Stimulated activated effector memory CD8-positive, alpha-beta T cell treated with anti-CD3 and anti-CD28 coated beads, Interleukin-12 subunit alpha, Interleukin-12 subunit beta, amount 100 ng/mL, for 72 hours (primary cell): ENCODE measurements around the gene GDF11.
"Not testable (repeated sequence)": the region's sequence is repeated elsewhere in the genome, so short reads cannot be mapped to it uniquely, and the experiment has no call there.

Experiments used
- ATAC-seq: fragments of 150-1000 bp; cut with Tn5 transposase; 2 replicates; pipeline ENCODE4 v1.10.0; 2021
- DNase-seq, 2 donors: peaks; one replicate each; pipeline ENCODE4 v3.0.0; 2021 to 2022; ENCODE audit warnings: low spot score in 2 of 2
- H3K27ac Mint-ChIP-seq: one replicate; pipeline ENCODE4 v1.8.0; 2022; ENCODE audit warnings: mild to moderate bottlenecking, mixed read lengths
- H3K36me3 Mint-ChIP-seq: one replicate; pipeline ENCODE4 v1.8.0; 2022; ENCODE audit warnings: mild to moderate bottlenecking, mixed read lengths
- H3K4me1 Mint-ChIP-seq: one replicate; pipeline ENCODE4 v1.8.0; 2022; ENCODE audit warnings: mixed read lengths
- H3K4me3 Mint-ChIP-seq: one replicate; pipeline ENCODE4 v1.8.0; 2022; ENCODE audit warnings: mild to moderate bottlenecking, mixed read lengths
- H3K9me3 Mint-ChIP-seq: one replicate; pipeline ENCODE4 v1.8.0; 2022; ENCODE audit warnings: mixed read lengths

The GDF11 gene

DNA sequence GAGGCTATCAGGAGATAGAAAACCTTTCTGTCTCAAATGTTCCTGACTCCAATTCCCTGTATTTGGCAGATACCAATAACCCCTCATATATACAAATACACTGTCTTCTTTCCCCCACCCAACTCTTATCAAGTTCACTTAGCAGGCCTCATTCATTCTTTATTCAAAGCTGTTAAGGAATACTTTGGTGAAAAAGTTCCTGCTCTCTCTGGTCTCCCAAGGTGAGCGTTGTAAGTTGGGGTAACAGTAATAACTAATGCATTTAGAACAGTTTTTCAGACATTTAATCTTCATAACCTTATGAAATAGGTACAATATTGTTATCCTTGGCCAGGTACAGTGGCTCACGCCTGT is 3.9 kb upstream of the GDF11 start:
- H3K36me3 Mint-ChIP-seq, result peaks cover 5% of the 10 kb centered on the region
- ATAC-seq (no peak), DNase-seq (no peak)
- H3K4me1 Mint-ChIP-seq, result peaks cover 40% of the 10 kb centered on the region
- no peaks in the 10 kb centered on the region for H3K9me3 Mint-ChIP-seq
- H3K4me3 Mint-ChIP-seq, result peak overlapping the region; percentile 73
- no peak overlapping the region for H3K27ac Mint-ChIP-seq

DNA sequence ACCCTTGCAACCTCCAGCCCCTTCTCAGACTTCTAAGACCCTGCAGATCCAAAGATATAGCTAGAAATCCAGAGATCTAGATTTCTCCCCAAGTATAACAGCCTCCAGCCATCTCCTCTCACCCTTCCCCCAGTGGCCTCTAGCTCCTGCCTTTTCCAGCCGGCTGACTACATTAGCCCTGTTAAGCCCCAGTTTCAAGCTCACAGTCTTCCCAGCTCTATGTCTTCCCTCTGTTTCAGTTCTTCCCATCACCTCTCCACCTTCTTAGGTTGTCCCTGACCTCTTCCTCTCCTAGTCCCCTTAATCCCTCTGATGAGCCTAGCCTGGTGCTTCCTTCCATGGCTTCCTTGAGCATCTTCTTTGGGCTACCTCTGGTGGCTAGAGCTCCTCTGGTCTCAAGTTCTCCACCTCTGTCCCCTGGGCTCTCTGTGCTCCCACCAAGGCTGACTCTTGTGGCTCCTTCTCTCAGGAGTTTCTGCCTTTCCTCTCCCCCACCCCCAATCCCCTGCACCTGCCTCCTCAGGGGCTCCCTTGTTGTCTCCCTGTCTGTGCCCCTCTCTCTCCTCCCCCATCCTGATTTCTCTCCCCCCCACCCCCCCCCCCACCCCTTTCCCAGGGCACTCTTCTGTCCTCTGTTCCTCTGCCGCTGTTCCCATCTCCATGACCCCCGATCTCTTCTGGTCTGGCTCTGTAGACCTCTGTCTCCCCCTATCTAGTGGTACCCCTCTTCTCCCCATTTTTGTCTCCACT is 816 bp upstream of the GDF11 start:
- Mint-ChIP-seq H3K36me3 (no peaks in the 10 kb centered on the region), H3K9me3 (no peaks in the 10 kb centered on the region), H3K4me3 (peak overlapping the region; percentile 78), H3K27ac (peak overlapping the region; percentile 84), H3K4me1 (peaks cover 52% of the 10 kb centered on the region)
- ATAC-seq, result no peak
- no peak for DNase-seq

DNA sequence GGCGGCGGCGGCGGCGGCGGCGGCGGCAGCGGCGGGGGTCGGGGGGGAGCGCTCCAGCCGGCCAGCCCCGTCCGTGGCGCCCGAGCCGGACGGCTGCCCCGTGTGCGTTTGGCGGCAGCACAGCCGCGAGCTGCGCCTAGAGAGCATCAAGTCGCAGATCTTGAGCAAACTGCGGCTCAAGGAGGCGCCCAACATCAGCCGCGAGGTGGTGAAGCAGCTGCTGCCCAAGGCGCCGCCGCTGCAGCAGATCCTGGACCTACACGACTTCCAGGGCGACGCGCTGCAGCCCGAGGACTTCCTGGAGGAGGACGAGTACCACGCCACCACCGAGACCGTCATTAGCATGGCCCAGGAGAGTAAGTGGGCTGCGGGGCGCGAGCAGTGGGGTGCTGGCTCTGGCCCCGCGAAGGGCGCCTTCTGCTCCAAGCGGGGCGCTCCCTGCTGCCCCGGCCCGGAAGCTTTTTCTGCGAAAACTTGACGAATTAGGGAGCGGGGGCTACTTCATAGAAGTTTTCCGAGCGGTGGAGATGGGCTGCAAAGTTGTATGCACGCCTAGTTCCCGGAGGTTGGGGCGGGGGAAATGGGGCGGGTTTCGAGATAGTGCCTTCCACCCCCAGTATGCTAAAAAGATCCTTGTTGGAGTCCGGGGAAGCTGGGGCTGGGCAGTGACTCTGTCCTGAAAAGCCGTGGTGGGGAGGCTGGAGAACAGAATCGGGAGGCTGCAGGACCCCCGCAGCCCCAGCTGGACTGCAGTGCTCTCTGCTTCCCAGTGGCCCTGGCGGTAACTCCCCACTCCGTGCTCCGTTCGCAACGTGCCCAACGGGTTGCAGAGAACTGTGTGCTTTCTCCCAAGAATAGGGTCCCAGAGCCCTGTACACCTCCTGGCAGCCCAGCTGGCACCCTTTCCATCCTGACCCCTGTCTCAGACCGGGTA is 751 bp downstream of the GDF11 start:
- Mint-ChIP-seq H3K4me1 (peaks cover 47% of the 10 kb centered on the region), H3K36me3 (no peaks in the 10 kb centered on the region), H3K9me3 (no peaks in the 10 kb centered on the region), H3K27ac (peak overlapping the region; percentile 62), H3K4me3 (peak overlapping the region; percentile 78)
- ATAC-seq (peak; percentile 68), DNase-seq (peak in 1 of 2 donors; percentile 76)

DNA sequence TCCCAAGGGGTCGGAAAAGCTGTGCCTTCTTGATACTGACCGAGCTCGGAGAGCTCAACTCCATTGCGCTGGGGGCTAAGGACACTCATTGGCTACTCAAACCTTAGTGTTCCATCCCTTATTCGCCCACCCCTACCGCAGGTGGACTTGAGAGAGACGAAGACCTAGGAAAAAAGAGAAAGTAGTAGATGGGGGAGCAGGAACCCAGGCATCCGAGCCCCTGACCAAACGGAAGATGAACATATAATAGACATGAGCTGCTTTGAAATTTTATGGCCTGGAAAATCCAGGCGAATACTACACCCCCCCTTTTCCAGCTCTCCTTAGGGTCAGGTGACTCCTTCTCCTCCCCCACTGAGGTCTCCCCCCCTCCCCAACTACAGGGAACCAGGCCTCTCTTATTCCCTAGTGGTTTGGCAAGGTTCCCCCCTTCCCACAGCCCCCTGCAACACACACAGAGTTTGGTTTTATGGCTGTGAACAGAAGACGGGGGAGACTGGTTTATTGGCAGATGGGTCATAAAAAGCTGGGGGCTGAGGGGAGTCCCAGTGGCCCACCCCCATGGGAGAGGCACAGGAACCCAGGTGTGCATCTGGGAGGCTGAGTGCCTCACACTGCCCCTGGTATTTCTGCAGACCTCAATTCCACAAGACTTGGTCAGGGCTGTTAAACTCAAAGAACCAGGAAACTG is 1.6 kb downstream of the GDF11 start:
- H3K4me3 Mint-ChIP-seq, result peak overlapping the region; percentile 78
- DNase-seq (no peak), ATAC-seq (no peak)
- H3K9me3 Mint-ChIP-seq, result no peaks in the 10 kb centered on the region
- H3K27ac Mint-ChIP-seq, result peak overlapping the region; percentile 62
- peaks cover 53% of the 10 kb centered on the region for H3K4me1 Mint-ChIP-seq
- H3K36me3 Mint-ChIP-seq, result peaks cover 8% of the 10 kb centered on the region

DNA sequence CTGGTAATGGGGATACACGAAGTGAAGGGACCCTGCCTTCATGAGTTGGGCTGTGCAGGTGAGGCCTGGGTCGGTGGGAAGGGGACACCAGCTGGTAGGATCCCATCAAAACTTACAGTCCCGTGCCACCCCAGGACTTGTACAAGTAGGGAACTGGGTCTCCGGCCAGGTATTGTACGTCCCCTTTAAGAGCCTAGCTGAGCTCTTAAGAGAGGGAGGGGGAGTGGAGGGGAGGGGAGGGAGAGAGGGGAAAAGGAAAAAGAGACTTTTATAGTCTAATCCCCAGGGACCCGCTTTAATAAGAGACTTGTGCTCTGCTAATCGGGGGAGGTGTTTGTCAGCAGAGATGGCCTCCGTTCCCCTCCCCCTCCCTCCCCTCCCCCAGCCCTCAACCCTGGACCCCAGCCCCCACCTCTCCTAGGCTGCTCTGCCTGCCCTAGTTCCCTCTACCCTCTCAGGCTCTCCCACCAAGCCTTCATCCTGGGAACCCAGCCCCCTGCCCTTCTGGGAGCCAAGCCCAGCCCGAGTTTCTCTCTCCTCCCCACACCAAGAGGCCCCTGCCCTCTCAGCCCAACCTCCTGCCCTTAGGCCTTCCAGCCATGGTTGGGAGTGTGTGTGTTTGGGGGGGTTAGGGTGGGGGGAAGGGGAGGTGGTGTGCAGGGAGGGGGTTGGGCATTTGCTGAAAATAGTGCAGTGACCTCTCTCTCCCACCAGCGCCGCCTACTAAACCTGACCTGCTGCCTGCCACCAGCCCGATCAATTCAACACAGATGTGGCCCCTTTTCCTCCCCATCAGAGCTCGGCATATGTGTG is 2.6 kb downstream of the GDF11 start:
- Mint-ChIP-seq H3K4me1 (peaks cover 54% of the 10 kb centered on the region), H3K27ac (peak overlapping the region; percentile 11), H3K36me3 (peaks cover 17% of the 10 kb centered on the region), H3K9me3 (no peaks in the 10 kb centered on the region), H3K4me3 (peak overlapping the region; percentile 78)
- ATAC-seq (no peak), DNase-seq (no peak)

DNA sequence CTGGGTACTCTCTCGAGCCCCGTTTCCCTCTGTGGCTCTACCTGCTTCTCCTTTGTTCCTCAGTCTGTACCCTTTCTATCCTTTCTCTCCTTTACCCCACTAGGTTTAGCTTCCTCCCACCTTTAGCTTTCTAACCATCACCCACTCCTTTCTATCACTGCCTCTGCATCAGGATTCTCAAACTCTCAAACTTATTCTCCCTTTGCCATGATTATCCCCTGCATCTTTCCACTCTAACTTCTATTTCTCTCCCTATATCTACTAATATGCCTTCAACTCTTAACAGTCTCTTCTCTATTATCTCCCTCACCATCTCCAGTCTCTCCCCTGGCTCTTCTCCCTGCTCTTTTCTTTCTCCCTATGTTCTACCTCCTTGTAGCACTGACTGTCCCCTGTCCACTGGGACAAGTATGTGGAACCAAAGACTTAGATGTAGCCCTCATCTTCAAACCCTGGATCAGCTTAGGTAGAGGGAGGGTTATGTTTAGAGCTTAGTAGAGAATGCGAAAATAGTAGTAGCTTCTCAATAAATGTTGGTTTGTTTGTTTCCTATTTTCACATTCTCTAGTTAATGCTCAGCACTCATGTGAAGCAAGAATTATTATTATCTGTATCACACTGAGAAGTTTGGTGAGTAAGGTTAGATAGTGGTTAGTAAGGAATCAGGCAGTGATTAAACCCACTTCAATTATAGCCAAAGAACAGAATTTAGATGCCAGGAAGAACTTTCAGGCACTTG is 3.4 kb downstream of the GDF11 start:
- ATAC-seq, result no peak
- Mint-ChIP-seq H3K27ac (peak overlapping the region; percentile 11), H3K4me3 (no peak overlapping the region), H3K9me3 (no peaks in the 10 kb centered on the region), H3K4me1 (peaks cover 60% of the 10 kb centered on the region), H3K36me3 (peaks cover 25% of the 10 kb centered on the region)
- DNase-seq, result no peak

DNA sequence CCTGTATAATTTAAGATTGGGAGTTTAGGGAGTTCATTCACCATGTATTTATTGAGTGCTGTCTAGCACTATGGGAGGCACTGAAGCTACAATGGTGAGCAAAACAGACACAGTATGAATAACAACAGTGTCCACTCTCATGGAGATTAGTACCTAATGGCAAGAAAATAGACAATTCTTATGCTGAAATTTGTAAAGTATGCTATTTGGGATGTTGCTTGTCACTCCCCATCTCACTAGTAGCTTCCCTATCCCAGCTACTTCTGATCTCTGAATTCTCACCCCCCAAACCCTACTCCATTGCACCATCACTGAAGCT is 4.0 kb downstream of the GDF11 start:
- no peak overlapping the region for H3K27ac Mint-ChIP-seq
- no peaks in the 10 kb centered on the region for H3K9me3 Mint-ChIP-seq
- H3K4me3 Mint-ChIP-seq, result no peak overlapping the region

DNA sequence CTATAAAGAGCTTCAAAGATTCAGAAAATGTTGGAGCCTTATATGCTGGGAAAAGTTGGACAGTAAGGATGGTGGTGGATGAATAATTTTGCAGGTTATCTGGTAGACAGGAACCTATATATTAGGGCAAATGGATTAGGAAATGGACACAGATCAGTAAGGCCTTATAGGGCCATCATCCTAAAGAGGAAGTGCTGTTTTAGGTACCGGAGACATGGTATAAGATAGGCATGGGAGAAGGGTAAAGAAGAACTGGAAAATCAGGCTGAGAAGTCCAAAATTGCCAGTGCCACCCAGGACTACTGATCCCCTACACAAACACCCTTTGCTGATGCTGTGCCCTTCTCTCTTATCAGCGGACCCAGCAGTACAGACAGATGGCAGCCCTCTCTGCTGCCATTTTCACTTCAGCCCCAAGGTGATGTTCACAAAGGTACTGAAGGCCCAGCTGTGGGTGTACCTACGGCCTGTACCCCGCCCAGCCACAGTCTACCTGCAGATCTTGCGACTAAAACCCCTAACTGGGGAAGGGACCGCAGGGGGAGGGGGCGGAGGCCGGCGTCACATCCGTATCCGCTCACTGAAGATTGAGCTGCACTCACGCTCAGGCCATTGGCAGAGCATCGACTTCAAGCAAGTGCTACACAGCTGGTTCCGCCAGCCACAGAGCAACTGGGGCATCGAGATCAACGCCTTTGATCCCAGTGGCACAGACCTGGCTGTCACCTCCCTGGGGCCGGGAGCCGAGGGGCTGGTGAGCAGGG is 5.5 kb downstream of the GDF11 start:
- no peaks in the 10 kb centered on the region for H3K9me3 Mint-ChIP-seq
- ATAC-seq (no peak), DNase-seq (no peak)
- H3K4me1 Mint-ChIP-seq, result peaks cover 47% of the 10 kb centered on the region
- peak overlapping the region; percentile 20 for H3K27ac Mint-ChIP-seq
- peaks cover 44% of the 10 kb centered on the region for H3K36me3 Mint-ChIP-seq
- no peak overlapping the region for H3K4me3 Mint-ChIP-seq

More for the DNA sequence above, 4.0 kb downstream of the GDF11 start:
- no peak for ATAC-seq
- DNase-seq, result no peak
- Mint-ChIP-seq H3K4me1 (peaks cover 58% of the 10 kb centered on the region), H3K36me3 (peaks cover 28% of the 10 kb centered on the region)

DNA sequence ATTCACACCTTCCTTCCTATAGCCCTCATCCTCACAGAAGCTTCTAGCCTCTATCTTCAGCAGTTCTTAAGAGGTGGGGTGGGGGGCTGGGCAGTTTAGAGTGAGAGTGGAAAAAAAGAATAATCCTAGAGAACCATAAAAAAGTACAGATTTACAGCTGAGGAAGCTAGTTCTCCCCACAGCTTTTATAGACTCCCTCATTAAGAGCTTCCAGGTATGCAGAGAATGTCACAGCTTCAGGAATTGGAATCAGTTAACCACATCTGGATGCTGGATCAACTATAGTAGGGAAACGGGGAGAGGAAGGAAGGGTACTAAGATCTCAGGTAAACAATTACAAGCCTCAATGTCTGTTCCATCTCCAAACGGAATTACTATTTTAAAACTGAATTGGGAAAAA is 12.3 kb downstream of the GDF11 start:
- peaks cover 98% of the 10 kb centered on the region for H3K36me3 Mint-ChIP-seq
- peak overlapping the region; percentile 49 for H3K27ac Mint-ChIP-seq
- ATAC-seq (no peak), DNase-seq (no peak)
- H3K4me3 Mint-ChIP-seq, result no peak overlapping the region
- peaks cover 7% of the 10 kb centered on the region for H3K4me1 Mint-ChIP-seq
- H3K9me3 Mint-ChIP-seq, result no peaks in the 10 kb centered on the region

DNA sequence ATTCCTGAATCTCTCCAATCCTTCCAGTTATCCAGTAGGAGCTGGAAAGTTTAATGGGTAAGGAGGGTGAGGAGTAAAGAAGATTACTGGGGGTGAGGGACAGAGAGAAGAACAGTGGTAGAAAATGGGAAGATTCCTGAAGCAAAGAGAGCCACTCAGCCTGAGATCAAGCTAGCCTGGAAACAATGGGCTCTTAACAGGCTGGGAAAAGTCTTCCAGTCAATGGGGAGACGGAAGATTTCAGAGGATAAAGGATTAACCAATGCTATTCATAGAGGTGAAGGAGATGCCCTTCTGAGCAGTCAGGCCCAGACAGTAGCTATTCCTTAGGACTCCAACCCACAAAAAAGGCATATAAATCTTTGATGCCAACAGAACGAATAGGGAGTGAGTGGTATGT is 14.8 kb downstream of the GDF11 start:
- DNase-seq (no peak), ATAC-seq (no peak)
- Mint-ChIP-seq H3K4me1 (peaks cover 16% of the 10 kb centered on the region), H3K36me3 (peaks cover 99% of the 10 kb centered on the region), H3K27ac (peak overlapping the region; percentile 82), H3K4me3 (no peak overlapping the region), H3K9me3 (no peaks in the 10 kb centered on the region)

DNA sequence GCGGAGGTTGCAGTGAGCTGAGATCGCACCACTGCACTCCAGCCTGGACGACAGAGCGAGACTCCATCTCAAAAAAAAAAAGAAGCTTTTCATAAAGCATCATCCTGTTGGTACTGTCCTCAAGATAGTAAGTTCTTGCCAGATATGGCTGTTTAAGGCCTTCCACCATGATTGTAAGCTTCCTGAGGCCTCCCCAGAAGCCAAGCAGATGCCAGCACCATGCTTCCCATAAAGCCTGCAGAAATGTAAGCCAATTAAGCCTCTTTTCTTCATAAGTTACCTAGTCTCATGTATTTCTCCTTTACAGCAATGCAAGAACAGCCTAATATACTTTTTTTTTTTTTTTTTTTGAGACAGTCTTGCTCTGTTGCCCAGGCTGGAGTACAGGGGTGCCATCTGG is 15.7 kb downstream of the GDF11 start:
- not testable (repeated sequence) for H3K4me3 Mint-ChIP-seq, H3K9me3 Mint-ChIP-seq, ATAC-seq, DNase-seq
- peaks cover 16% of the 10 kb centered on the region for H3K4me1 Mint-ChIP-seq
- peak overlapping the region; percentile 82 for H3K27ac Mint-ChIP-seq
- H3K36me3 Mint-ChIP-seq, result peaks cover 96% of the 10 kb centered on the region

DNA sequence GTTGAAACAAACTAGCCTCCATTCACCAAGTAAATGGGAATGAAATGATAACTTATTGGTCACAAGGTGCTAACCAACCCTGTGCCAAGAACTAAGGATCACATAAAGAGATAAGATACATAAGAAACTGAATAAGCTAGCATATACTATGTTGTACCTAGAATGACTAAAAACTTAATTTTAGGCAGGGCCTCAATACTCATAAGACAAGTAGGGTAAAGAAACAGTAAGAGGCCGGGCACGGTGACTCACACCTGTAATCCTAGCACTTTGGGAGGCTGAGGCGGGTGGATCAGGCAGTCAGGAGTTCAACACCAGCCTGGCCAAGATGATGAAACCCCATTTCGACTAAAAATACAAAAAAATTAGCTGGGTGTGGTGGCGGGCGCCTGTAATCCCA is 17.7 kb downstream of the GDF11 start:
- Mint-ChIP-seq H3K27ac (peak overlapping the region; percentile 91), H3K4me1 (peaks cover 16% of the 10 kb centered on the region), H3K9me3 (no peaks in the 10 kb centered on the region), H3K36me3 (peaks cover 94% of the 10 kb centered on the region), H3K4me3 (peak overlapping the region; percentile 11)
- DNase-seq, result no peak
- ATAC-seq, result peak; percentile 99

DNA sequence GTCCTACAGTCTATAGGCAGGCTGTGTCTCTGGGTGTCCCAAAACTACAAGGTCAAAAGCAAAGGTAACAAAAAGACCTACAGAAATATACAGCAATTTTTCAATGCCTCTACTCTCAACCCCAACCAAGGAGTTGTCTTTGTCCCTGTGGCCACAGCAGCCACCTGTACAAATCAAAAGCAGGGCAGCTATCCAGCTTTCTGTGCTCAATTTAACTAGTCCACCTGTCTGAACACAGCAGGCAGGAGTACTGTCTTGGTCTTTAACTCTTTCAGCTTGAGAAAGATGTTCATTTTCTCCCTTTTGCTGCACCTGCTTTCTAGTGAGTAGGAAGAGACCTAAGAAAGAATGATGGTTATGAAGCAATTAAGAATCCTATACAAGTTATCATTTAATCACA is 19.7 kb downstream of the GDF11 start:
- H3K27ac Mint-ChIP-seq, result no peak overlapping the region
- peaks cover 16% of the 10 kb centered on the region for H3K4me1 Mint-ChIP-seq
- H3K9me3 Mint-ChIP-seq, result no peaks in the 10 kb centered on the region
- no peak overlapping the region for H3K4me3 Mint-ChIP-seq
- ATAC-seq, result no peak
- peaks cover 94% of the 10 kb centered on the region for H3K36me3 Mint-ChIP-seq
- no peak for DNase-seq
